HG02798 (cell line): Measurements from ENCODE around the gene CMTM1.
"Not testable (repeated sequence)": the region's sequence is repeated elsewhere in the genome, so short reads cannot be mapped to it uniquely, and the experiment has no call there.

Source experiments
- ATAC-seq: cut with Tn5 transposase; IDR thresholded peaks from one replicate; pipeline ENCODE4 v1.9.1; 2021; ENCODE audit warnings: mild to moderate bottlenecking; ENCODE audit not compliant: unreplicated experiment, poor library complexity

CMTM1 gene

DNA sequence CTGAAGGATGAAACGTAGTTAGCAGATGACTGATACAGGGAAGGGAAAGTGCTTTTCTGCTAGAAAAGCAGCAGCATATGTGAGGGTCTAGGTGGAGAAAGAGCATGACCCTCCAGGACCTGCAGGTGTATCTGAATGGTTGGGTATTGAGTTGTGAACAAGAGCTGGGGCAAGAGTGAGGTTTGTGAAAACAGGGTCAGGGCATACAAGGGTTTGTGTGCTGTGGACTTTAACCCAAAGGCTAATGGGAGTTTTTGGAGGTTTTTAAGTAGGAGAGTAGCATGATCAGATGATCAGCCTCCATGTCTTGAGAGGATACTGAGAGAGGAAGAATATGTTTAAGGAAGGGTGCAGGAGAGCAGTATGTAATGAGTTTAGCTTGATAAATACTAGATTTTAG is 6.1 kb upstream of the CMTM1 start:
- ATAC-seq = no peak

DNA sequence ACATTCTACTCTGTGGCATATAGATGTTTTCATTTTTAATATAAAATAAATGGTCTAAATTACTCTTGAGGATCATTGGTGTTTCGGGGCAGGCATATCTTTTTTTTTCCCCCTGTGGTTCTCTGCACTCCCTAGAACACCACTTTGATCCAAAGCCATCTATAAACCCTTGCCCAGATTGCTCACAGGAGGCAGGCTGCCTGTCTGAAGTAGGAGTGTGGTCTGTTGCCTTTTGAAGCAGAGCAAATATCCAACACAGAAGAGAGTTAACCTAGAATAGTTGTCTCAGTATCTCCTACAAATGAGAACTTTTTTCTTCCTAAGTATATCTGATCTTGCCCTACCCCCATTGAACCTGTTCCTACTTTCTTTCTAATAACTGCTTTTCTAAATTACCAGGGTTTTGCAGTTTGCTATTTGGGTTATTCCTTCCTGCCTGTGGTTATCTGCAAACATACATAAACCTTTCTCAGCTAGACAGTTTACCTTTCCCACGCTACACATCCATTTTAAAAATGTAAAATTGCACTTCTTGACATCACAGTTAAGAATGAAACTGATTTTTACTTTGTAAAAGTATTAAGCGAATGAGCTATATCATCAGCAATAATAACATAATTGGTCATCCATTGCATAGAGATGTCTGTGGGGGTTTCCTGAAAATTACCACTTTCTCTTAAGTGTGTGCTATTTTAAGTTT is 4.7 kb upstream of the CMTM1 start:
- ATAC-seq = no peak

DNA sequence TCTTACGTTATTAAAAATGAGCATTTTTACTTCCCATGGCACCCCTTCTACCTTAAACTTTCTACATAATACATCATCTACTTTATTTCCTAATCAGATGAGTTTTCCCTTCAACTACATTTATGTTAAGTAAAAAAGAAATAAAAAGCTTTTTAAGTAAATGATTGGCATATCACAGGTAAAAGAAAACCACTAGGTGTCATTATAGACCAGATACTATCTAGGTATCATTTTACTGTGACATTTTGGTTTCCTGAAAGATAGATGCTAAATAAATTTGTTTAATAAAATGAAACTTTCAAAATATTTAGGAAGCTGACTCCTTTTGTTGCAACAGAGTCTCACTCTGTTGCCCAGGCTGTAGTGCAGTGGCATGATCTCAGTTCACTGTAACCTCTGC is 3.8 kb upstream of the CMTM1 start:
- no peak for ATAC-seq

DNA sequence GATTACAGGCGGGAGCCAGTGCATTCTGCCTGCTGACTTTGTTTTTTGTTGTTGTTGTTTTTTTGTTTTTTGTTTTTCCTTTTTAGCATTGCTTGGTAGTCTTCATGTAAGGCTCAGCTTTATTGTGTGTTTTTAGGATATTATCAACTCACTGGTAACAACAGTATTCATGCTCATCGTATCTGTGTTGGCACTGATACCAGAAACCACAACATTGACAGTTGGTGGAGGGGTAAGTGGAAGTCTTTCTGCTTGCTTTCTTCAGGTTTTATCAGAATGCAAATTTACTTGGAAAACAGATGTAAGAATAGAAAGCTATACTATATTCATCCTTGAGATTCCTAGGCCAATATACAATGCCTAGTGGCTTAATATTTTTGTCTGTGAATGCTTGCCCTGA is 3.3 kb upstream of the CMTM1 start:
- no peak for ATAC-seq

DNA sequence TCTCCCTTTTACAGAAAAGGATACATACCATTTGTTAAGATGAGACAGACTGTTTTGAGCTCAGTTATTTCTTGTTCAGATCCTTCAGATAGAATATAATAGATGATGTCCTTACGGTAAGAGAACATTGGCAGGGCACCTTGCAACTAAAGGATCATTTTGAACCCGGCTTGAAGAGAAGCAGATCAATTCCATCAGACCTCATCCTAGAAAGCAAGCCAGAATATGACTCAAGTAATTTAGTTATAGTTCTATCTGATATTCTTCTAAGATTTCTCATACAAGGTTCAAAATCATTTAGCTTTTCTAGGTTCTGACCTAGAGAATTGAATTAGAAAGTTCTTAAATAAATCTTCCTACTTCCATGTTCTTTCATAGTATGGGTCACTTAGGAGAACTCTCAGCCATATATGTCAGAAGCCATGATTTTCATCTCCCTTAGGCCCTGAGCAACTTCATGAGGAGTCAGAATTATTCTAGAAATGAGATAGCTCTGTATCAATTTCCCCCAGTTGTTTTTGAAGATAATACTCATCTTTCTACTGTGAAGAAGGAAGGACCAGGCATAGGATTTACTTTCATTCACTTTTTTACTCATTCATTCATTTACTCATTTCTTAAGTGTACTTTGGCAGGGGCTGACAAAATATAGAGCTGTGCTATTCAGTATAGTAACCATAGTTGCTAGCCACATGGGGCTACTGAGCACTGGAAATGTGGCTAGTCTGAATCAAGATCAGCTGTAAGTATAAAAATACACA is 2.5 kb upstream of the CMTM1 start:
- ATAC-seq = no peak

DNA sequence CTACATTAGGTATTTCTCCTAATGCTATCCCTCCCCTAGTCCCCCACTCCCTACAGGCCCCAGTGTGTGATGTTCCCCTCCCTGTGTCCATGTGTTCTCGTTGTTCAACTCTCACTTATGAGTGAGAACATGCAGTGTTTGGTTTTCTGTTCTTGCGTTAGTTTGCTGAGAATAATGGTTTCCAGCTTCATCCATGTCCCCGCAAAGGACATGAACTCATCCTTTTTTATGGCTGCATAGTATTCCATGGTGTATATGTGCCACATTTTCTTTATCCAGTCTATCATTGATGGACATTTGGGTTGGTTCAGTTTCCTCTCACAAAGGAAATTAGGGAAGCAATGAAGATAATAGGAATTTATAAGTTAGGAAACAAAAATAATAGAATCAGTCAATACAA is 1.0 kb downstream of the CMTM1 start:
- not testable (repeated sequence) for ATAC-seq

DNA sequence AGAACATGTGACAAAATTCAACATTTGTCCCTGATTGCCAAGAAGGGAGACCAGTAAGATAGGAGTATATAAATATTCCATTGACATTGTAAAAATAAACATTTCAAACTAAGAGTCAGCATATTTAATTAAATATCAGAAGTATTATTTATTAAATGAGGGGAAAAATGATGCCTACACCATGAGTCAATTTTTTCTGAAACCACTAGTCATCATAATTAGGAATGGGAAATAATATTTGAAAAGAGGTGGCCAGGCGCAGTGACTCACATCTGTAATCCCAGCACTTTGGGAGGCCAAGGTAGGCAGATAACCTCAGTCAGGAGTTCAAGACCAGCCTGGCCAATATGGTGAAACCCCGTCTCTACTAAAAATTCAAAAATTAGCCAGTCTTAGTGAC is 2.1 kb downstream of the CMTM1 start:
- ATAC-seq = no peak

DNA sequence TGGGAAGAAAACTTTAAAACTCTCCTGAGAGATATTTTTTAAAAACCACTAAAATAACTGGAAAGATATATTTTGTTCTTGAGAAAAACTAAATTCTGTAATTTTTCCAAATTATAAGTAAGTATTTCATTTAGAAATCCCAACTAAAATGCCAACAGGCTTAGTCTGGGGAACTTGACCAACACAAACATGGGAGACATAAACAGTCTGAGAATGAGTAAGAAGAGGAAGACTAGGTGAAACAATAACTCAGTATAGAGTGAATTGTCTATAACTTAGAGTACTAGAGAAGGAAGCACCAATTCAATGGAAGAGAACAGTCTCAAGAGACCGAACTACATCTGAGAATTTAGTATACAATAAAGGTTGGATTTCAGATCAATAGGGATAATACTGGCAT is 2.9 kb downstream of the CMTM1 start:
- no peak for ATAC-seq

DNA sequence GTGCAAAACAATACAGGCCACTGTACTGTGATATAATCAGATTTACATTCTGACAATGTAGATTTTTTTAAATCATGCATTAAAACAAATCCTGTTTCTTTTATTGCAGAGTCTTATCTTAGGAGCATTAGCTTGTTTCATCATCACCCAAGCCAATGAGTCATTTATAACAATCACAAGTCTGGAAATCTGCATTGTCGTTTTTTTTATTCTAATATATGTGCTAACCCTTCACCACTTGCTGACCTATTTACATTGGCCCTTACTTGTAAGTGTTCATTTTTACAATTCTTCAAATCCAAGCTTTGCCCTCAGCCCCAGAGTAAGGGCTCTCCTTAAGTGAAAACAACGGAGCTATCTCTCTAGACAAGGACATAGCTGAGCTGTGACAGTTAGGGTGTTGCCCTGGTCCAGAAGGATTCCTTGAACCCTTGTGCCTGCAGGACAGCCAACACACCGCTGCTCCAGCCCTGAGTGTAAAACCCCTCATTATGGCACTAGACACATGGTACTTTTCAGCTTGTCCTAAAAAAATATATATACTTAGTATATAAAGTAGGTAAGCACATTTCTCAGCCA is 3.7 kb downstream of the CMTM1 start:
- no peak for ATAC-seq

DNA sequence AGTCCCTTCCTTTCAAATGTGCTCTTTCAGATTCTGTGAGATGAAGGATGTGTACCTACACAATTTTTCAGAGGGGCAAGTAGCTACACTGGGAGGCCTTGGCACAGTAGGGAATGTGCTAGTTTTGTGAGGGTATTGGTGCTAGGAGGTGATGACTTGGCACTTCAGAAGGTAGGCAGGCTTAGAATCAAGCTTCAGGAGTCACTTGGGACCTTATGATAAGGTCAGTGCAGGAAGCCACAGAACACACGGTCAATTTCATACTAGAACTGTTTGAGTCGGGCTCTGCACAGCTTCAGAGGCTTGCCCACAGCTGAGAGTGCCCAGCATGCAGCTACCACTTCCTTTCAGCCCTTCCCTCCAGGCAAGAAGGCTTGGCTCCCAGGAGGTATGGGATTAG is 6.1 kb downstream of the CMTM1 start:
- no peak for ATAC-seq

DNA sequence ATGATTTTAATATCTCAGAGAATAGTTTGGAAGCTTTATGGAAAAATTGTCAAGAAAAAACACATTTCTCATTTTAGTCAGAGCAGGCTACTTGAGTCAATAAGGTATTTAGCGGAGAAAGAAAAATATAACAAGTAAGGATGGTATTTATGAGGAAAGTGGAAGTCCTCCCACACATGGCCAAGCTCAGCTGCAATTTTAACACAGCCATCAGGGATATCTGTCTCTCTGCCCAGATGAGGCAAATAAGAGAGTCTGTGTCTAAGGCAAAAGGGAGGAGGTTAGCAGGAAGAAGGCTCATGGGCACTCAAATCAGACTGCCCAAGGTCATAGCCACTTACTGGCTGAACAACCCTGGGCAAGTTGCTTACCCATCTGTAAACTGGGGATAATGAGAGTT is 7.8 kb downstream of the CMTM1 start:
- ATAC-seq = no peak

DNA sequence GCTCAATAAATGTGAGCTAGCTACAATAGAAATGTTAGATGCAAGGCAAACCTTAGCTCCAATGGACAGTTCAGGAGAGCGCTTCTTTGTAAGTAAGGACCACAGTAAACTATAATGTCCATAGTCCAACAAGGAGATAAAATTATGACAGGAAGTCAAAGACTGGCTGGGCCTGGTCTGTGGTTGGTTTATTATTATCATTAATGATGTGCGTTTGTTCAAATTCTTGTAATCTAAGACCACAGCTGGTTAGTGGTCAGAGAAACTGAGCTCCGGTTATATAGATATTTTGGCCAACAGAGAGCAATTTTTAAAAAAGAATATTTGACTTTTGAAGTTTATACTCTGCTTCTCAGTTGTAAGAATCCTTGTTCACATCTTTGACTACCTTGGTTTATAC is 8.3 kb downstream of the CMTM1 start:
- no peak for ATAC-seq

DNA sequence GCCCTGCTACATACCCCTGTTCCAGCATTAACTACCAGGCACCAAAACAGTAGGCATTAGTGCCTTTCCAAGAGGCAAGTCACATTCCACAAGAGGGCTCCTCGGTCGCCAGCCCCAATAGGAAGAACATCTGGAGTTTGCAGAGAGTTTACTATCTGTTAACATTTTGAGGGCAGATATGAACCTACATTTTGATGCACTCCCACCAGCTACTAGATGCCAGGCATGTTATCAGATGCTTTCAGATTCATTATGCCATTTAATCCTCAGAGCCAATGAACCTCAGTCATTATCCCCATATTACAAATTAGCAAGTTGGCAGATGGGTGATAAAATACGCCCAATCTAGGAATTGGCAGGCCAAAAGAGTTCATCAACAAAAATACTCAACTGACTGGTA is 8.8 kb downstream of the CMTM1 start:
- no peak for ATAC-seq

DNA sequence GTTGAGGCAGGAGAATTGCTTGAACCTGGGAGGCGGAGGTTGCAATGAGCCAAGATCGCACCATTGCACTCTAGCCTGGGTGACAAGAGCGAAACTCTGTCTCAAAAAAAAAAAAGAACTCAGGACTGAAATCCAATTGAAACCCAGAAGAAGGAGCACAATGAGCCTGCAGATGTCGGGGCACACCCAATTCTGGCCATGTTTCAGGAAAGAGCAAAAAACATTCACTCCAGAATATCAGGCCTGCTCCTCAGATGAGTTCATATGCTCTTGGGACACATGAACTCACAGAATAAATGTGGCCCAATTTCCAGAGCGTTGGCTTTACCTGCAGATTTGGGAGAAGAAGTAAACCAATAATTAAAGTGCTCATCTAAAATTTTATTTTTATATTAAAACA is 10.1 kb downstream of the CMTM1 start:
- no peak for ATAC-seq

DNA sequence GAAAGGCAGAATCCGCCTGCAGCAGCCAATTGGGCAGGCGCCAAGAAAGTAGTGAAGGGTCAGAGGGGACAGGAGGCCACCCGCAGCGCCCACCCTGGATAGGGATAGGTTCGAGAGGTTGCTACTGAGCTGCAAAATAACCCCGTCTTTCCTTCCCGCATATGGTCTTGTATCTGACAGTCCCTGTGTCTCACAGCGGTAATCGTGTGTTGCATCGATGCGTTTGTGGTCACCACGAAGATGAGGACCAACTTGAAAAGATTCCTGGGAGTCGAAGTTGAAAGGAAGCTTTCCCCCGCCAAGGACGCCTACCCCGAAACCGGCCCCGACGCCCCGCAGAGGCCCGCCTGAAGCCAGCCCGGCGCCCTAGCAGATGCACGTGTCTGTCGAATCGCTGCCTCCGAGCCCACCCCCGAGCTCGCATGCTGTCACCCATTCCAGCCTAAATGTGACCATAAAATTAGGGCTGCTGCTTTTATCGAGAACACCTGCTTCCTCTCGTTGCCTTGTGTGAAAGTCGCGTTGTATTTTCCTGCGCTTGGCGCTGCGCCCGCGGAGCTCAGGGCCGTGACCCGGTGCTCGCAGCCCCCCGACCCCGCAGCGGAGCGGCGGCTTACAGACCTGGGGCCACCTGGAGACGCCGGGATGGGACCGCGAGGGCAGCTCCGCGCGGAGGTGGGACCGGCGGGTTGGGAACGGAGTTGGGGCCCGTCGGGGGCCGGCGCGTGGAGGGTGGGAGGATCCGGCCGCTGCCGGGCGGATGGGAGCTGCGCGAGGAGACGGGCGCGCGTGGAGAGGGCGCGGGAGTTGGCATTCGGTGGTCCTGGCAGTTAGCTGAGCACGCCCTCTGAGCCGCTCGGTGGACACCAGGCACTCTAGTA is 12.7 kb downstream of the CMTM1 start, which contains the start of gene CMTM2:
TSS of gene CMTM2 (plus strand) at position 813 of the 881 bp plus-strand sequence. CDS start 145 bp downstream, outside the sequence.
- no peak for ATAC-seq

DNA sequence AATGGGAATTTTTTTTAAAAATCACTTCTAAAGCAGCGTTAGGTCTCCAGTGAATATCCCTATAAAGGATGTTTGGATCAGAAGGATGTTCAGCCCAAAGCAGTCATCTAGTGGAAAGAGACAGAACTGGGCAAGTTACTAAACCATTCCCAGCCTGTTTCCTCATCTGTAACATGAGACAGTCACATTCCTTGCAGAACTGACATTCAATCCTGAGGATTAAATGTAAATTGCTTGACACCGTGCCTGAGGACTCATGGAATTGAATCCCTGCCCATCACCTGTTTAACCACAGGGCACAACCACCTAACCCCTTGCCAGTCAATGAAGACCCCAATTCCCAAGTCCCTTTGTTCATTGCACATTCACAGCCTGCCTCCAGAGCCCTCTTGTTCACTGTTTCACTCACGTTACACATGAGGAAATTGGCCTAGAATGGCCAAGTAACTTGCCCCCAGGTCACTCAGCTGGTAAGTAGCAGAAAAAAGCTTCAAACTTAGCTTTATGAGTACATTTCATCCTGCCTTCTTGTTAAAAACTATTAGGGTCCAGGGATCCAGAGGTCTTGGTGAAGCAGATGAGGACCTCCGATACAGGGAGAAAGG is 14.5 kb downstream of the CMTM1 start:
- no peak for ATAC-seq

DNA sequence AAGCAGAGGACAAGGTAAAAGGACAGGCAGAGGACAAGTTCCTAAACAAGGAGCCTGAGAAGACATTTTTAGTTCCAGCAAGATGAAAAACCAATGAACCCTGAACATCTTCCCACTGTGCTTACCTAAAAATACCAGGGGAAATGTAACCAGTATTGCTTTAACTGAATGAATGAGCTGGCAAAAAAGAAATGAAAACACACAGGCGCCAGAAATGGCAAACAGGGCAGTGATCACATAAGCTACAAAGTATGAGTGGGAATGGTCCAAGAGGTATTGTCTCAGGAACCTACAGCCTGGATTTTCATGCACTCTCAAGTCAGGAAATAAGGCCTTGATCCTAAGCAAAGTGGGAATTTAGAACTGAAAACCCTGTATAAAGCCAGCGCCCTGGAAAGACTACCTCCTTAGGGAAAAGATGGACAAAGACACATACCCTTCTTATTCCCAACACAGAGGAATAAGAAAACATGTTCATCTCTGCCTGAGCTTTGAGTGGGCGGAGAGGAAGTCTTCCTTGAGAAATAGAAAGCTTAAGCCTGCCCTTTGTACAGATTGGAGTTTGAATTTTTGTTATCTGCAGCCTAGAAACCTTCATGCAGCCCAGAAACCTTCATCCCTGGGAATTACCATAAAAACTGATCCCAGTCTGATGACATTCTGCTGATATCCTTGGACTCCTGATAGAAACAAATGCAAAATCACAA is 15.2 kb downstream of the CMTM1 start:
- no peak for ATAC-seq

DNA sequence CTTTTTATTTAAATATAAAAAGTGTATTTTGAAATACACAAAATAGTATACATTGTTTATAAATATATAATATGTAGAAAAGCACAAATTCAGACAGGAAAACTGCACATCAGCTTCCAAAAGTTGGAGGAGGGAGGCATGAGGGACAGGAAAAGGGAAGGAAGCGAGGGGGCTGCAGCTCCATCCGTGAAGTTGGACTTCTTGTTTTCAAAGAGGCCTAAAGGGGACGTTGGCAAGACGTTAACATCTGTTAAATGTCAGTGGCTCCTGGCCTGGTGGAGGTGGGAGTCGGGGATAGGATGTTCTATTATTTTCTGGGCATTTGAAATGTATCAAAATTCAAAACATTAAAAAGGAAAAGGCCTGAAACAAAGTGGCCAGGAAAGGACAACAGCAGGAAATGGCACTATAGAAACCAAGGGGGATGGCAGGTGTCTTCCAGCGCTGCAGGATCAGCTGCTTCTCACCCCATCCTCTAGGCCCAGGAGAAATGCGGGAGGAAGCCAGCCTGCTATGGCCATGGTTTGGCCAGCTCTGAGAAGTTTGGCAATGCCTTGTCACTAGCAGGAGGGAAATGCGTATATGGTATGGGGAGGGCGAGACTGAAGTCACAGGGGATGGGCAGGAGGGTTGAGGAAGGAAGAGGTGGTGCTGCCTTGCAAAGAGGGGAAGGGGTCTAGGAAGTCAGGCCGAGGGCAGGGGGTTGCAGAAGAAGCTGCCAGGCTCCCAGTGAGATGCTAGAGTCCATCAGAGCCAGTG is 19.4 kb downstream of the CMTM1 start:
- ATAC-seq = no peak
